Common myeloid progenitor, CD34-positive (primary cell): Measurements from ENCODE around the gene BOLA1.
A peak's percentile ranks its signal among the peaks of the same experiment; 100 is the strongest.
"Not testable (repeated sequence)": the region's sequence is repeated elsewhere in the genome, so short reads cannot be mapped to it uniquely, and the experiment has no call there.

Experiments
- CTCF ChIA-PET: fragments of 350-600 bp; sonication (Branson Sonifier 250); formaldehyde crosslinking; loops from one replicate; lab custom pipeline; 2021; ENCODE audit warnings: antibody characterized with exemption; lab: Charles Lee
- POLR2A ChIA-PET: fragments of 350-600 bp; sonication (Branson Sonifier 250); formaldehyde crosslinking; loops from one replicate; lab custom pipeline; 2021; ENCODE audit warnings: antibody characterized with exemption; lab: Charles Lee
- DNase-seq, 3 donors: peaks; one replicate each; pipeline versions ENCODE4 v3.0.0 to v3.0.0-alpha.2; 2013
- H3K27ac ChIP-seq, 2 experiments: 1 replicate in 1 of 2; 2 replicates in 1 of 2; pipeline ENCODE4 v1.7.0; 2013; ENCODE audit warnings: inconsistent platforms in 2 of 2, low read length in 2 of 2, mild to moderate bottlenecking in 2 of 2, low read depth in 1 of 2, moderate library complexity in 1 of 2; ENCODE audit not compliant: severe bottlenecking in 2 of 2, insufficient read depth in 1 of 2, poor library complexity in 1 of 2
- H3K27me3 ChIP-seq, 5 experiments: replicated peaks in 2 of 5; 1 replicate in 3 of 5; 2 replicates in 2 of 5; pipeline versions ENCODE4 v1.6.1 to v1.7.0; 2013; ENCODE audit warnings: low read length in 4 of 5, mild to moderate bottlenecking in 2 of 5, moderate library complexity in 2 of 5, inconsistent platforms in 1 of 5; ENCODE audit not compliant: insufficient read depth in 5 of 5, control insufficient read depth in 4 of 5
- H3K36me3 ChIP-seq, 4 experiments: 1 replicate in 2 of 4; 2 replicates in 2 of 4; pipeline versions ENCODE4 v1.6.1 to v1.7.0; 2013; ENCODE audit warnings: low read length in 3 of 4, control low read depth in 1 of 4, mild to moderate bottlenecking in 1 of 4; ENCODE audit not compliant: control insufficient read depth in 4 of 4, insufficient read depth in 4 of 4
- H3K4me1 ChIP-seq, 4 experiments: 1 replicate in 3 of 4; 2 replicates in 1 of 4; pipeline versions ENCODE4 v1.6.1 to v1.7.1; 2013; ENCODE audit warnings: low read length in 3 of 4, mild to moderate bottlenecking in 3 of 4, control low read depth in 1 of 4, inconsistent platforms in 1 of 4, moderate library complexity in 1 of 4; ENCODE audit not compliant: control insufficient read depth in 4 of 4, insufficient read depth in 4 of 4; ENCODE audit errors: control extremely low read depth in 1 of 4
- H3K4me3 ChIP-seq, 7 experiments: 1 replicate in 4 of 7; 2 replicates in 3 of 7; pipeline versions ENCODE4 v1.5.1 to v1.7.0; 2013; ENCODE audit warnings: mild to moderate bottlenecking in 7 of 7, low read length in 6 of 7, moderate library complexity in 6 of 7, inconsistent platforms in 2 of 7, low read depth in 2 of 7, control low read depth in 1 of 7; ENCODE audit not compliant: insufficient read depth in 4 of 7, control insufficient read depth in 1 of 7; ENCODE audit errors: extremely low read depth in 1 of 7
- H3K9me3 ChIP-seq, 5 experiments: 1 replicate in 4 of 5; 2 replicates in 1 of 5; pipeline versions ENCODE4 v1.6.1 to v1.7.1; 2013; ENCODE audit warnings: low read length in 4 of 5, mild to moderate bottlenecking in 2 of 5, inconsistent platforms in 1 of 5, low read depth in 1 of 5, moderate library complexity in 1 of 5; ENCODE audit not compliant: control insufficient read depth in 4 of 5, insufficient read depth in 2 of 5; ENCODE audit errors: control extremely low read depth in 1 of 5
- WGBS: methylation state at CpG from one replicate; pipeline ENCODE4 v1.1.5; 2013; ENCODE audit not compliant: insufficient coverage; 5-methylcytosine and 5-hydroxymethylcytosine counted together

Gene BOLA1

DNA sequence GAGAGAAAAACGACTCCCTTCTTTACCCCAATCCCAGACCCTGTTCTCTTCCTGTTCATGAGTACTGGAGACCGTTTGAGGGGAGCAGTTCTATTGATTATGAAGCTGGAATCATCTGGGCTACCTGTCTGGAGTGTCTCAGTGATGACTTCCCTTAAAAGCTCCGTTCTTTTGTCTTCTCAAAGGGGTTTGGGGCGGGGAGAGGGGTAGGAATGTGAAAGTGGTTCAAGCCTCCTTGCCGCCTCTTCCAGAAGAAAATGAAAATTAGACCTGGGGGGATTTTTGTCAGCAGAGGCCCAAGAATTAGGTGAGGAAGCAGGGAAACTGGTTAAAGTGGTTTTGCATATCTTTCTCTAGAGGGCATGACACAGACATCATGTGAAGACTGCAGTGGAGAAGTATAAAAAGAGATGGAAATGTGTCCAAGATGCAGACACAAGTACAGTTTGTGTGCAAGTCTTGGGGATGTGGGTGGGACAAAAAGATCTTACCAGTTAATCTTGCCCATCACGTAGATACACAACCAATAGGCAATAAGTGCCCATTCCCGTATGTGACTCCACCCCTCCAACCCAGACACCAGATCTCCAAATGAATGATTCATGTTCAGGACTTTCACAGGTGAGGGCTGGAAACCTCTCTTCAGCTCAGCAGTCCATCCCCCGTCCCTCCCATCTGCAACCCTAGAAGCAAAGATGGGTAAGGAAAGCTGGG is 37.8 kb downstream of the BOLA1 start:
- Histone ChIP-seq H3K27me3 (no peaks in the 10 kb centered on the region), H3K4me1 (peaks cover 0 to 24% (median 13%) of the 10 kb centered on the region in 4 experiments), H3K27ac (no peak overlapping the region), H3K9me3 (no peaks in the 10 kb centered on the region), H3K36me3 (no peaks in the 10 kb centered on the region), H3K4me3 (no peak overlapping the region)
- POLR2A ChIA-PET: interaction anchor here (1.1 kb wide), 1 partner anchor 9 kb away, joined by 3 read pairs; the partner anchor contains the start of gene SF3B4
- 94% methylated on average over 4 of the region's 8 CpGs for WGBS
- peak in 1 of 3 donors; percentile 8 for DNase-seq
- CTCF ChIA-PET: interaction anchor here (1.6 kb wide), 1 partner anchor 113 kb away, joined by 3 read pairs; no protein-coding TSS in a partner anchor

DNA sequence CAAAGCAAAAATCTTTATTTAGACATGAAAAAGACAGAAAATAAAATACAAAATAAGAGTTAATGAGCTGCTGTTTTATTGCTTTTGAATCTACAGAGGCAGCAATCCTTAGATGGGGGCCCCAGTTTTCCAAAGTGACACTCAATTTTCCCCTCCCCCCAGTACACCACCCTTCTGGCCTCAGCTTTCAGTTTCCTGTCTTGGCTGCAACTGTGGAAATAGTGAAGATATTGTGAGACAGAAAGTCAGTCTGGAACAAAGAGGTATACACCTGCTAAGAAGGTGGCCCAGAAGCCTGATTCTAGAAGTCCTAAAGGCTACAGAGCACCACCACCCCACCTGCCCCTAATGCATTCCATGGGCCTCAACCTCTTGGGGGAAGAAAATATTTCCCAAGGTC is 38.4 kb downstream of the BOLA1 start:
- CTCF ChIA-PET: interaction anchor here (1.6 kb wide), 1 partner anchor 113 kb away, joined by 3 read pairs; no protein-coding TSS in a partner anchor
- Histone ChIP-seq H3K27me3 (no peaks in the 10 kb centered on the region), H3K36me3 (no peaks in the 10 kb centered on the region), H3K4me3 (peak overlapping the region in 1 of 7 experiments; percentile 42), H3K9me3 (no peaks in the 10 kb centered on the region), H3K4me1 (peaks cover 0 to 24% (median 13%) of the 10 kb centered on the region in 4 experiments), H3K27ac (no peak overlapping the region)
- no peak for DNase-seq
- POLR2A ChIA-PET: interaction anchor here (1.1 kb wide), 1 partner anchor 10 kb away, joined by 3 read pairs; the partner anchor contains the start of gene SF3B4

DNA sequence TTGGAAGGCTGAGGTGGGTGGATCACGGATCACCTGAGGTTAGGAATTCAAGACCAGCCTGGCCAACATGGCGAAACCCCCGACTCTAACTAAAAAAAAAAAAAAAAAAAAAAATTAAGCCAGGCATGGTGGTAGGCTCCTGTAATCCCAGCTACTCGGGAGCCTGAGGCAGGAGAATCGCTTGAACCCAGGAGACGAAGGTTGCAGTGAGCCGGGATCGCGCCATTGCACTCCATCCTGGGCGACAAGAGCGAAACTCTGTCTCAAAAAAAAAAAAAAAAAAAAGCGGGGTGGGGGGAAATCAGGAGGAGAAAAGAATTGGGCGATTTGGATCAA is 39.3 kb downstream of the BOLA1 start:
- WGBS: 94% methylated on average over 3 of the region's 13 CpGs
- H3K9me3 ChIP-seq, H3K36me3 ChIP-seq, H3K27ac ChIP-seq, H3K4me3 ChIP-seq, DNase-seq, H3K27me3 ChIP-seq: not testable (repeated sequence)
- CTCF ChIA-PET: interaction anchor here (1.6 to 2.4 kb wide), 2 partner anchors 10 to 112 kb away, joined by 3 to 12 read pairs; no protein-coding TSS in a partner anchor
- peaks cover 0 to 24% (median 13%) of the 10 kb centered on the region in 4 experiments for H3K4me1 ChIP-seq
- POLR2A ChIA-PET: interaction anchor here (0.8 to 0.9 kb wide), 2 partner anchors 11 to 51 kb away, joined by 3 read pairs; a partner anchor contains a TSS

DNA sequence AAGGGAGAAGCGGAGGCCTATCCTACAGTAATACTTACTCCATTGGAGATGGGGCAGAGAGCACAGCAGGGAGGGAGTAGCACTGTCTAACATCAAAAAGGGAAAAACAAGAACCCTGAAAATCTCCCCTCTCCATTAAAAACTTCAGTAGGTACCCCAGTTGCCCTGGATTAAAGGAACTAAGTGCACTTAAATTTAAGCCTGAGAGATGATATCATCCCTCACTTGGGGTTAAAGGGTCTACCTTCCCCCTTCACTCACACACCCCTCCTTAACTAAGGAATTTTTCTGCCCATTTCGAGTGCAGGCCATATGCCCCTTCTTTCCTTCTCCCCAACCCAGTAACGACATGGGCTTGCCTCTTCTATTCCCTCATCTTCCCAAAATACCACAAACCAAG is 41.1 kb downstream of the BOLA1 start:
- H3K4me3 ChIP-seq: no peak overlapping the region
- H3K4me1 ChIP-seq: peaks cover 0 to 24% (median 13%) of the 10 kb centered on the region in 4 experiments
- no peaks in the 10 kb centered on the region for H3K9me3 ChIP-seq
- no peaks in the 10 kb centered on the region for H3K36me3 ChIP-seq
- H3K27ac ChIP-seq: no peak overlapping the region
- no peaks in the 10 kb centered on the region for H3K27me3 ChIP-seq
- no peak for DNase-seq
- POLR2A ChIA-PET: no interaction called here
- WGBS: 94% methylated on average over 2 of the region's 3 CpGs
- CTCF ChIA-PET: interaction anchor here (2.4 kb wide), 1 partner anchor 11 kb away, joined by 12 read pairs; no protein-coding TSS in a partner anchor

DNA sequence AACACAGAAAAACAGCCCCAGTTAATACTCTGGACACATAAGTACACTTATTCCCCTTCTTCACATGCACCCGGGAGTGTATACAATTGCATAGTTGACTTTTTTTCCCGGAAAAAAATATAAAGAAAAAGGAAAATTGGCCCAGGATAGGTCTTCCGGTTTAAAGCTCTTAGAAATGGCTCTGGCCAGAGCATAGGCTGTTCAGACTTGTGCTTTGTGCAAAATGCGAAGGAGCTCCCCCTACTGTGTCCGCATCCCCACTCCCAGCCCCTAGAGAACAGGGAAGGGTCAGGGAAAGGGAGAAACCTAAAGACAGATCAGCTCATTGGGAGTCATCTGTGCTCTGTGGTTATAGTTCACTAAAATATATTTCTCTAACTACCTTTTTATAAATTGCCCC is 42.8 kb downstream of the BOLA1 start:
- peaks cover 0 to 21% (median 12%) of the 10 kb centered on the region in 4 experiments for H3K4me1 ChIP-seq
- H3K9me3 ChIP-seq: no peaks in the 10 kb centered on the region
- H3K4me3 ChIP-seq: no peak overlapping the region
- WGBS: 85% methylated on average over 2 of the region's 5 CpGs
- no peak for DNase-seq
- H3K36me3 ChIP-seq: no peaks in the 10 kb centered on the region
- ChIA-PET POLR2A (no interaction called here), CTCF (interaction anchor here (0.7 to 1.7 kb wide), 3 partner anchors 8 to 70 kb away, joined by 3 read pairs; no protein-coding TSS in a partner anchor)
- H3K27me3 ChIP-seq: no peaks in the 10 kb centered on the region
- no peak overlapping the region for H3K27ac ChIP-seq

DNA sequence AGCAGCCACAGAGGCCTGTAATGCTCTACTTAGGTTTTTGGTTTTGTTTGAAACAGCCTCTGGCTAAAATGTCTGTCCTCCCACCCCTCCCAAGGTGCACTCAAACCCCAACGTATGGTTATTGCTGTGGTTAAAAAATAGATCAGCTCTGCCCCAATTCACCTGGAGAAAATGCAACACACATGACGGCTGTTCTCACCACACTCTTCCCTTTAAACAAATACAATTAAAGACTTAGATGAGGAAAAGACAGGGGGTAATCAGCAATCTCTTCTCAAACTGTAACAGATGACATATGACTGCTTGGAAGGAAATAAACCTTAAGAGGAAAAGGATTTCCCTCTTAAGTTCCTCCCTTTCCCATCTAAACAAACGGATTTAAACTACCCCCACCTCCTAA is 43.5 kb downstream of the BOLA1 start:
- WGBS: no CpG with 5 or more reads among the region's 3 CpGs
- H3K4me1 ChIP-seq: peaks cover 0 to 14% (median 6%) of the 10 kb centered on the region in 4 experiments
- H3K27me3 ChIP-seq: no peaks in the 10 kb centered on the region
- H3K36me3 ChIP-seq: no peaks in the 10 kb centered on the region
- DNase-seq: no peak
- ChIA-PET CTCF (interaction anchor here (0.7 to 1.7 kb wide), 3 partner anchors 9 to 19 kb away, joined by 3 to 4 read pairs (median 3); no protein-coding TSS in a partner anchor), POLR2A (no interaction called here)
- no peak overlapping the region for H3K4me3 ChIP-seq
- no peak overlapping the region for H3K27ac ChIP-seq
- H3K9me3 ChIP-seq: no peaks in the 10 kb centered on the region

DNA sequence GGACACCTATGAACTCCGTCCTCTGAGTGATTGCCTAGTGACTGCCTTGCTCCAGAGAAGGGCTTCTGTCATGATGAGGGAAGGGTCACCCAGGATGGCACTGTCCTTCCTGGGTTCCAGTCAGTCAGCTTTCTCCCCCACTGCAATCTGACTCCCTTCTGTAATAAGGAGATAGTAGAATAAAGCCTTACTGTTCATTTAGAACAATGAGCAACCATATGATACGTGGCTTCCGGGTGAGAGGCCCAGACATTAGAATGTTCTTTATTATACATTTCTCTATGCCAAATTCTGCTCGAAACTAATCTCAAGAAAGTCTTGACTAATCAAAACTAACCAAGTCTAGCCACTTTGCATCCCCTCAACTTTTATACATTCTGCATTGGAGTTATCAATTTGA is 45.8 kb downstream of the BOLA1 start:
- Histone ChIP-seq H3K27me3 (no peaks in the 10 kb centered on the region), H3K36me3 (no peaks in the 10 kb centered on the region), H3K4me1 (no peaks in the 10 kb centered on the region), H3K4me3 (no peak overlapping the region), H3K27ac (no peak overlapping the region), H3K9me3 (no peaks in the 10 kb centered on the region)
- WGBS: 98% methylated on average over 4 of the region's 4 CpGs
- ChIA-PET CTCF (interaction anchor here (1.1 to 2.2 kb wide), 2 partner anchors 12 to 118 kb away, joined by 3 to 8 read pairs; no protein-coding TSS in a partner anchor), POLR2A (no interaction called here)
- no peak for DNase-seq
